Measurements from ENCODE around the gene KIFBP. TPM values are rescaled to one million over a fixed set of nuclear protein-coding genes. Genes with fewer than 3 reads are reported as not detected.

Gene KIFBP
- total and polyA plus RNA-seq, 9 of the 15 experiments (the other 6 are each of a cell fraction or from before 2014, with no cell fraction given), result 5.6 to 23.2 (median 14.8) TPM

GRCh38 chr10:68988530-68989316 lies at the start of gene KIFBP (continued):
- TF ChIP-seq, protein P1, sequence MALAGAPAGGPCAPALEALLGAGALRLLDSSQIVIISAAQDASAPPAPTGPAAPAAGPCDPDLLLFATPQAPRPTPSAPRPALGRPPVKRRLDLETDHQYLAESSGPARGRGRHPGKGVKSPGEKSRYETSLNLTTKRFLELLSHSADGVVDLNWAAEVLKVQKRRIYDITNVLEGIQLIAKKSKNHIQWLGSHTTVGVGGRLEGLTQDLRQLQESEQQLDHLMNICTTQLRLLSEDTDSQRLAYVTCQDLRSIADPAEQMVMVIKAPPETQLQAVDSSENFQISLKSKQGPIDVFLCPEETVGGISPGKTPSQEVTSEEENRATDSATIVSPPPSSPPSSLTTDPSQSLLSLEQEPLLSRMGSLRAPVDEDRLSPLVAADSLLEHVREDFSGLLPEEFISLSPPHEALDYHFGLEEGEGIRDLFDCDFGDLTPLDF (CRISPR knock-in tag; IDR thresholded peaks at IDR 0.05), result peak; percentile 62; the same call in 1 of the 2 replicates
- TF ChIP-seq POLR2AphosphoS2 (IDR thresholded peaks at IDR 0.05; ENCODE audit: low read length) (no peak; the same call in 1 of the 2 replicates), GTF2A2 (tag; IDR thresholded peaks at IDR 0.05) (no peak), HMG20A (CRISPR knock-in tag; conservative IDR thresholded peaks at IDR 0.05) (no peak), ZNF589 (CRISPR knock-in tag; IDR thresholded peaks at IDR 0.05; ENCODE audit: low read depth) (0 out of 2 replicates have a peak, but pooled peaks have one; percentile 45), MYC (IDR thresholded peaks at IDR 0.05; ENCODE audit: low read depth, low read length) (peak; percentile 89), MYC (CRISPR knock-in tag; IDR thresholded peaks at IDR 0.05; ENCODE audit: borderline replicate concordance, low read depth) (peak; percentile 51; the same call in 1 of the 2 replicates), GABPB1 (CRISPR knock-in tag; IDR thresholded peaks at IDR 0.05) (peak; percentile 58; the same call in 1 of the 2 replicates), PHF21A (IDR thresholded peaks at IDR 0.05; ENCODE audit: borderline replicate concordance, low read depth) (0 out of 2 replicates have a peak, but pooled peaks have one; percentile 9), CHCHD3 (CRISPR knock-in tag; IDR thresholded peaks at IDR 0.05) (peak; percentile 66), ZNF785 (CRISPR knock-in tag; IDR thresholded peaks at IDR 0.05) (no peak), XRCC3 (IDR thresholded peaks at IDR 0.05) (no peak), TAF9B (IDR thresholded peaks at IDR 0.05; ENCODE audit: partially characterized antibody) (peak; percentile 66), KLF1 (tag; IDR thresholded peaks at IDR 0.05) (no peak; the same call in 1 of the 2 replicates), TFE3 (CRISPR knock-in tag; IDR thresholded peaks at IDR 0.05) (no peak), SIN3B (IDR thresholded peaks at IDR 0.05; ENCODE audit: low read depth) (no peak), SRSF3 (IDR thresholded peaks at IDR 0.05; ENCODE audit: insufficient read depth, low read length) (no peak), U2AF1 (optimal IDR thresholded peaks at IDR 0.05; ENCODE audit: low read depth, low read length) (no peak), ZNF277 (CRISPR knock-in tag; IDR thresholded peaks at IDR 0.05; ENCODE audit: borderline replicate concordance) (no peak), TCF7 (IDR thresholded peaks at IDR 0.05; ENCODE audit: borderline replicate concordance) (0 out of 2 replicates have a peak, but pooled peaks have one; percentile 29), ZNF551 (CRISPR knock-in tag; IDR thresholded peaks at IDR 0.05) (no peak), DACH1 (IDR thresholded peaks at IDR 0.05; ENCODE audit: partially characterized antibody) (no peak), RHOXF2B (CRISPR knock-in tag; conservative IDR thresholded peaks at IDR 0.05) (no peak), FOS (IDR thresholded peaks at IDR 0.05; ENCODE audit: extremely low read depth, insufficient read length) (peak; percentile 81), NFE2L1 (tag; IDR thresholded peaks at IDR 0.05; ENCODE audit: borderline replicate concordance, low read depth) (no peak), ZNF445 (CRISPR knock-in tag; IDR thresholded peaks at IDR 0.05; ENCODE audit: low read depth) (no peak)

Measured in K562 (cell line).